ENCODE measurements around the gene SLC6A15. TPM values are rescaled to one million over a fixed set of nuclear protein-coding genes. Genes with fewer than 3 reads are reported as not detected.

The SLC6A15 gene
- total and polyA plus RNA-seq, 2 of the 8 experiments (the other 6 are each of a cell fraction or from before 2014, with no cell fraction given), result 3.1 to 42.0 TPM

DNA sequence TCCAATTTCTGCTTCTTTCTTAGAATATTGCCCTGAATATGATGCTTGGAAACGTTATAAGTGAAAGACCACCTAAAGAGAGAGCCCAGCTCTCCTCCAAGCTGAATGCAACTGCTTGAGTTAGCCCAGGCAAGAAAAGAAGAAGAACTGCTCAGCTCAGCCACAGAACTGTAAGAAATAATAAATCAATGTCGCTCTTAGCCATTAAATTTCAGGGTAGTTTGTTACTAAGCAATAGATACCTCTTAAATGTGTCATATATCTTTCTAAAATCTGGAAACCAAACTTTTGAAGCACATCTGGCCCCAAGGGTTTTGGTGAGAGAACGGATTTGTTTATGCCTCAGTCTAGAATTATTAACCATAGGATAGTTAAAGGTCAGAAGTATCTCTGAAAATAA lies 50.4 kb downstream of the SLC6A15 start:
- CTCF ChIA-PET (ENCODE audit: partially characterized antibody), result interaction anchor here (0.6 to 2.9 kb wide), 3 partner anchors 12 to 264 kb away, joined by 3 to 17 read pairs (median 3); no protein-coding TSS in a partner anchor
- H2AK5ac ChIP-seq (ENCODE audit: low read depth, low read length), result no peak overlapping the region
- no peak overlapping the region for H3K27ac ChIP-seq (ENCODE audit: low read depth, low read length)

More for the DNA sequence above, 50.4 kb downstream of the SLC6A15 start:
- Histone ChIP-seq H3K23ac (ENCODE audit: insufficient read length) (no peak overlapping the region), H3K4me1 (replicated peaks in 1 of 4; ENCODE audit: control insufficient read depth in 3 of 4, insufficient read depth in 4 of 4, low read length in 3 of 4) (no peaks in the 10 kb centered on the region), H4K8ac (ENCODE audit: extremely low read depth, insufficient read depth, low read length) (no peak overlapping the region), H3K23me2 (ENCODE audit: low read depth, low read length) (no peaks in the 10 kb centered on the region), H3K36me3 (ENCODE audit: control insufficient read depth in 2 of 4, insufficient read depth in 4 of 4, low read length in 3 of 4) (no peaks in the 10 kb centered on the region), H2BK15ac (ENCODE audit: low read length) (no peak overlapping the region), H3K27me3 (replicated peaks in 1 of 4; ENCODE audit: control insufficient read depth in 3 of 4, extremely low read depth in 1 of 4, insufficient read depth in 3 of 4, low read length in 3 of 4) (no peaks in the 10 kb centered on the region), H3K4ac (replicated peaks; ENCODE audit: insufficient read length, low read depth, low read length) (no peak overlapping the region), H2BK5ac (ENCODE audit: low read depth, low read length) (no peak overlapping the region), H2BK20ac (ENCODE audit: low read length) (no peak overlapping the region), H3K14ac (ENCODE audit: insufficient read length) (no peak overlapping the region), H3K9ac (replicated peaks in 1 of 4; ENCODE audit: extremely low read depth in 1 of 4, low read depth in 3 of 4, low read length in 3 of 4) (no peak overlapping the region), H2BK12ac (ENCODE audit: low read depth, low read length) (no peak overlapping the region), H4K20me1 (replicated peaks in 1 of 2; ENCODE audit: control insufficient read depth in 1 of 2, insufficient read depth in 2 of 2, low read length in 2 of 2) (no peaks in the 10 kb centered on the region), H3K4me2 (ENCODE audit: insufficient read depth in 1 of 2, low read depth in 2 of 2, low read length in 2 of 2) (no peak overlapping the region), H2AFZ (ENCODE audit: low read length) (no peak overlapping the region), H3K79me1 (ENCODE audit: low read depth, low read length) (no peaks in the 10 kb centered on the region), H4K91ac (replicated peaks; ENCODE audit: insufficient read length, low read length) (no peak overlapping the region), H3K56ac (replicated peaks; ENCODE audit: insufficient read length, low read depth, low read length) (no peak overlapping the region), H3K18ac (ENCODE audit: extremely low read depth, low read length) (no peak overlapping the region), H3K79me2 (ENCODE audit: control insufficient read depth in 1 of 2, insufficient read depth in 2 of 2, low read length in 2 of 2) (no peaks in the 10 kb centered on the region), H2BK120ac (replicated peaks; ENCODE audit: low read depth, low read length) (no peak overlapping the region), H4K5ac (ENCODE audit: insufficient read length, low read depth, low read length) (no peak overlapping the region), H3K9me3 (ENCODE audit: insufficient read depth in 2 of 2, low read depth in 1 of 2, low read length in 1 of 2) (no peaks in the 10 kb centered on the region), H3K4me3 (ENCODE audit: extremely low read depth in 1 of 4, insufficient read depth in 2 of 4, low read depth in 3 of 4, low read length in 4 of 4) (no peak overlapping the region)
- FAIRE-seq, result no peak
- POLR2A ChIA-PET (ENCODE audit: partially characterized antibody), result interaction anchor here (0.6 kb wide), 1 partner anchor 174 kb away, joined by 5 read pairs; the partner anchor contains the start of genes LRRIQ1 and TSPAN19
- TF ChIP-seq EZH2 (IDR thresholded peaks at IDR 0.05; ENCODE audit: low read depth, low read length, severe bottlenecking), result no peak
- TF ChIP-seq BACH1 (IDR thresholded peaks at IDR 0.05; ENCODE audit: low read length), result no peak
- TF ChIP-seq SIX5 (IDR thresholded peaks at IDR 0.05; ENCODE audit: low read depth, low read length), result no peak
- no peak for TF ChIP-seq ZNF274 (IDR thresholded peaks at IDR 0.05; ENCODE audit: borderline replicate concordance, extremely low read depth, low read length)
- TF ChIP-seq, protein P1, sequence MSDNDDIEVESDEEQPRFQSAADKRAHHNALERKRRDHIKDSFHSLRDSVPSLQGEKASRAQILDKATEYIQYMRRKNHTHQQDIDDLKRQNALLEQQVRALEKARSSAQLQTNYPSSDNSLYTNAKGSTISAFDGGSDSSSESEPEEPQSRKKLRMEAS (IDR thresholded peaks at IDR 0.05), result no peak
- no peak for TF ChIP-seq GTF2F1 (IDR thresholded peaks at IDR 0.05; ENCODE audit: borderline replicate concordance, low read depth, low read length)
- TF ChIP-seq TBP (IDR thresholded peaks at IDR 0.05; ENCODE audit: low read depth, low read length), result no peak
- no peak for TF ChIP-seq CTBP2 (IDR thresholded peaks at IDR 0.05; ENCODE audit: borderline replicate concordance, insufficient read depth, insufficient read length, low read length)
- no peak for TF ChIP-seq ASH2L (IDR thresholded peaks at IDR 0.05; ENCODE audit: low read length)
- no peak for DNase-seq (ENCODE audit: low read depth in 1 of 2, low spot score in 2 of 2)
- 73% methylated on average over 3 of the region's 3 CpGs; no CpG with 5 or more reads in 1 of the 2 experiments for WGBS, 2 experiments (ENCODE audit: extremely low coverage in 1 of 2, insufficient coverage in 1 of 2, insufficient read length in 1 of 2, insufficient replicate concordance in 2 of 2, low coverage in 1 of 2, low lambda C conversion rate in 2 of 2, missing lambda C conversion rate in 1 of 2)
